ENCODE results near the gene ANKIB1.
"Not testable (repeated sequence)": the region's sequence is repeated elsewhere in the genome, so short reads cannot be mapped to it uniquely, and the experiment has no call there.

ANKIB1 gene

DNA sequence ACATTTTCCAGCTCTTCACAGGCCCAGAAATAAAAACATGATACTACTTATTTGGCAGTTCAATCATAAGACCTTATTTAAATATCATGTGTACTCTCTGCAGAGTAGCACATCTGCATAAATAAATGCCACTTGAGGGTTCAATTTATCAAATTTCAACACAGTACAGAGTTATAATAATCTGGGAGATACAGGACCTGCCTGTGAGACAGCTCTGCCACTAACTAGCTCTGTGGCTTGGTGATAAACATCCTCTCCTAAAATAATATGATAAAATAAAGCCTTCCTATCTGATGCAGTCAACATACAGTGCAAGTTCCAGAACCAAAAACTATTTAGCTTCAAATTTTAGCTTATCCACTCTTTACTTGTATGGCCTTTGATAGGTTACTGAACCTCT lies 110.6 kb downstream of the ANKIB1 start:
- peaks cover 26% of the 10 kb centered on the region for H3K36me3 ChIP-seq
- no peak overlapping the region for H3K27ac ChIP-seq
- H3K27me3 ChIP-seq (ENCODE audit: insufficient read depth, low read depth, severe bottlenecking), result no peaks in the 10 kb centered on the region
- DNase-seq, result no peak
- TF ChIP-seq, protein P1, sequence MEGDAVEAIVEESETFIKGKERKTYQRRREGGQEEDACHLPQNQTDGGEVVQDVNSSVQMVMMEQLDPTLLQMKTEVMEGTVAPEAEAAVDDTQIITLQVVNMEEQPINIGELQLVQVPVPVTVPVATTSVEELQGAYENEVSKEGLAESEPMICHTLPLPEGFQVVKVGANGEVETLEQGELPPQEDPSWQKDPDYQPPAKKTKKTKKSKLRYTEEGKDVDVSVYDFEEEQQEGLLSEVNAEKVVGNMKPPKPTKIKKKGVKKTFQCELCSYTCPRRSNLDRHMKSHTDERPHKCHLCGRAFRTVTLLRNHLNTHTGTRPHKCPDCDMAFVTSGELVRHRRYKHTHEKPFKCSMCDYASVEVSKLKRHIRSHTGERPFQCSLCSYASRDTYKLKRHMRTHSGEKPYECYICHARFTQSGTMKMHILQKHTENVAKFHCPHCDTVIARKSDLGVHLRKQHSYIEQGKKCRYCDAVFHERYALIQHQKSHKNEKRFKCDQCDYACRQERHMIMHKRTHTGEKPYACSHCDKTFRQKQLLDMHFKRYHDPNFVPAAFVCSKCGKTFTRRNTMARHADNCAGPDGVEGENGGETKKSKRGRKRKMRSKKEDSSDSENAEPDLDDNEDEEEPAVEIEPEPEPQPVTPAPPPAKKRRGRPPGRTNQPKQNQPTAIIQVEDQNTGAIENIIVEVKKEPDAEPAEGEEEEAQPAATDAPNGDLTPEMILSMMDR (IDR thresholded peaks at IDR 0.05; ENCODE audit: low read depth, low read length), result no peak
- H3K4me3 ChIP-seq (ENCODE audit: low read depth, low read length), result no peak overlapping the region
- H3K9me3 ChIP-seq (ENCODE audit: severe bottlenecking), result no peaks in the 10 kb centered on the region

DNA sequence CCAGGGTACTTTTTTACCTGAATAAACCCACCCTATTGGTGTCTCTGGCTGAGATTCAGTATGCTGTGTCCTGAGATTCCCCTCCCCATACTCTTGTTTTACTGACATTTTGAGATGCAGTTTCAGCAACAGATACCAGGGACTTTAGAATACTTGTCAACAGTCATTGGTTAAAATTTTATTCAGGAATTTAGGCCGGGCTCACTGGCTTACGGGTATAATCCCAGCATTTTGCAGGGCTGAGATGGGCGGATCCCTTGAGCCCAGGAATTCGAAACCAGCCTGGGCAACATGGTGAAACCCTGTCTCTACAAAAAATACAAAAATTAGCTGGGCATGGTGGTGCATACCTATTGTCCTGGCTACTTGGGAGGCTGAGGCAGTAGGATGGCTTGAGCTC lies 111.5 kb downstream of the ANKIB1 start:
- Histone ChIP-seq H3K27ac (no peak overlapping the region), H3K27me3 (ENCODE audit: insufficient read depth, low read depth, severe bottlenecking) (no peaks in the 10 kb centered on the region), H3K36me3 (peaks cover 24% of the 10 kb centered on the region), H3K4me3 (ENCODE audit: low read depth, low read length) (no peak overlapping the region), H3K9me3 (ENCODE audit: severe bottlenecking) (no peaks in the 10 kb centered on the region)
- no peak for DNase-seq
- TF ChIP-seq, protein P1 (IDR thresholded peaks at IDR 0.05; ENCODE audit: low read depth, low read length), result no peak

DNA sequence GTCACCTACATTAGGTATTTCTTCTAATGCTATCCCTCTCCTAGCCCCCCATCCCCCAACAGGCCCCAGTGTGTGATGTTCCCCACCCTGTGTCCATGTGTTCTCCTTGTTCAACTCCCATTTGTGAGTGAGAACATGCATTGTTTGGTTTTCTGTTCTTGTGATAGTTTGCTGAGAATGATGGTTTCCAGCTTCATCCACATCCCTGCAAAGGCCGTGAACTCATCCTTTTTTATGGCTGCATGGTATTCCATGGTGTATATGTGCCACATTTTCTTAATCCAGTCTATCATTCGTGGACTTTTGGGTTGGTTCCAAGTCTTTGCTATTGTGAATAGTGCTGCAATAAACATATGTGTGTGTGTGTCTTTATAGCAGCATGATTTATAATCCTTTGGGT lies 113.4 kb downstream of the ANKIB1 start:
- peaks cover 24% of the 10 kb centered on the region for H3K36me3 ChIP-seq
- not testable (repeated sequence) for H3K9me3 ChIP-seq (ENCODE audit: severe bottlenecking); H3K4me3 ChIP-seq (ENCODE audit: low read depth, low read length); H3K27me3 ChIP-seq (ENCODE audit: insufficient read depth, low read depth, severe bottlenecking); DNase-seq; H3K27ac ChIP-seq

DNA sequence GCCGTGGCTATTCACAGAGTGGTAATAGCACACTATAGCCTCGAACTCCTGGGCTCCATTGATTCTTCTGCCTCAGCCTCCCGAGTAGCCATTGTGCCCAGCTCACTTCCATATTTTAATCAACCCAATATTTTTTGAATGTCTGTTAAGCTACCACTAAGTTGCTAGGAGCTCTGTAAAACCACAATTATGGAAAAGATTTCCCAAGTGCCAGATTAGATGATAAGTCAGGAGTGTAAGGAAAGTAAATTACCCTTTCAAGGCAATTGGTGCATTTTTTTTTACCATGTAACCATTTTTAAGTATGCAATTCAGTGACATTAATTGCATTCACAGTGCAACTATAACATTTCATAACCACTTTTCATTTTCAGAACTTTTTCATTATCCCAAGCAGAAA lies 114.0 kb downstream of the ANKIB1 start:
- H3K27me3 ChIP-seq (ENCODE audit: insufficient read depth, low read depth, severe bottlenecking), result no peaks in the 10 kb centered on the region
- H3K4me3 ChIP-seq (ENCODE audit: low read depth, low read length), result no peak overlapping the region
- TF ChIP-seq, protein P1 (IDR thresholded peaks at IDR 0.05; ENCODE audit: low read depth, low read length), result no peak
- H3K9me3 ChIP-seq (ENCODE audit: severe bottlenecking), result no peaks in the 10 kb centered on the region
- H3K36me3 ChIP-seq, result peaks cover 23% of the 10 kb centered on the region
- DNase-seq, result no peak
- no peak overlapping the region for H3K27ac ChIP-seq

DNA sequence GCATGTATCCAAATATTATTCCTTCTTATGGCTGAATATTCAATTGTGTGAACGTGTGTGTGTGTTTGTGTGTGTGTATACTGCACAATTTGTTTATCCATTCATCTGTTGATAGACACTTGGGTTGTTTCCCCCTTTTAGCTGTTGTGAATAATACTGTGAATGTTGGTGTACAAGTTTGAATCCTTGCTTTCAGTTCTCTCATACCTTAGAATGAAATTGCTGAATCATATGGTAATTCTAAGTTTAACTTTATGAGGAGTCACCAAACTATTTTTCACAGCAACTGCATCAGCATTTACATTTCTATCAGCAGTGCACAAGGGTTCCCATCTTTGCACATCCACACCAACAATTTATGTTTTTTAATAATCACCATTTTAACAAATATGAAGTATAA lies 114.6 kb downstream of the ANKIB1 start:
- no peak for DNase-seq
- Histone ChIP-seq H3K36me3 (peaks cover 23% of the 10 kb centered on the region), H3K9me3 (ENCODE audit: severe bottlenecking) (no peaks in the 10 kb centered on the region), H3K27me3 (ENCODE audit: insufficient read depth, low read depth, severe bottlenecking) (no peaks in the 10 kb centered on the region), H3K4me3 (ENCODE audit: low read depth, low read length) (no peak overlapping the region), H3K27ac (no peak overlapping the region)
- TF ChIP-seq, protein P1 (IDR thresholded peaks at IDR 0.05; ENCODE audit: low read depth, low read length), result no peak

DNA sequence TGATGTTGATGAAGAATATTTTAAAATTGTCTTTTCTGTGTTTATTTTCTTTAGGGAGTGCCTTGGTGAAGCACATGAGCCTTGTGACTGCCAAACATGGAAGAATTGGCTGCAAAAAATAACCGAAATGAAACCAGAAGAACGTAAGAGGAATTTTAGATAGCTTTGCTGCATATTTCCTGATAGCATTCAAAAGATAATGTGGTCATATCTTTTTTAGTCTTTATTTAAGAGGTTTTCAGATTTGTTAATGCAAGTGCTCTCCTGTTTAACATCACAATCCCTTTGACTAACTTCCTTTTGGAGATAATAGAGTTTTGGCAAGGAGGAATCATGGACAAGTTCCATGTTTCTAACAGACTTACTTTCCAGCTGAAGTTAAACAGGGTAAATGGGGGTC lies 116.4 kb downstream of the ANKIB1 start:
- Histone ChIP-seq H3K36me3 (peaks cover 23% of the 10 kb centered on the region), H3K27ac (no peak overlapping the region), H3K4me3 (ENCODE audit: low read depth, low read length) (no peak overlapping the region), H3K27me3 (ENCODE audit: insufficient read depth, low read depth, severe bottlenecking) (no peaks in the 10 kb centered on the region), H3K9me3 (ENCODE audit: severe bottlenecking) (no peaks in the 10 kb centered on the region)
- TF ChIP-seq, protein P1 (IDR thresholded peaks at IDR 0.05; ENCODE audit: low read depth, low read length), result no peak
- no peak for DNase-seq

All from WERI-Rb-1 (cell line).